Esophagus (tissue), 2 donors: Measurements from ENCODE around the gene NUDT14. TPM values are rescaled to one million over a fixed set of nuclear protein-coding genes. Genes with fewer than 3 reads are reported as not detected.

ENCODE experiments used
- H3K27ac ChIP-seq, 2 donors: one replicate each; pipeline ENCODE4 v1.5.1; 2013; ENCODE audit warnings: low read depth in 2 of 2, mild to moderate bottlenecking in 2 of 2, inconsistent platforms in 1 of 2, low read length in 1 of 2, moderate library complexity in 1 of 2
- H3K27me3 ChIP-seq, 2 donors: one replicate each; pipeline ENCODE4 v1.6.1; 2013; ENCODE audit warnings: low read length in 2 of 2, control low read depth in 1 of 2, mild to moderate bottlenecking in 1 of 2; ENCODE audit not compliant: insufficient read depth in 2 of 2, control insufficient read depth in 1 of 2
- H3K36me3 ChIP-seq, 2 donors: one replicate each; pipeline ENCODE4 v1.6.1; 2013; ENCODE audit warnings: low read length in 1 of 2; ENCODE audit not compliant: control insufficient read depth in 2 of 2, insufficient read depth in 2 of 2
- H3K4me1 ChIP-seq, 2 donors: one replicate each; pipeline ENCODE4 v1.6.1; 2013; ENCODE audit warnings: low read length in 1 of 2; ENCODE audit not compliant: control insufficient read depth in 2 of 2, insufficient read depth in 2 of 2
- H3K4me3 ChIP-seq, 2 donors: one replicate each; pipeline ENCODE4 v1.5.1; 2013; ENCODE audit warnings: low read length in 2 of 2, mild to moderate bottlenecking in 2 of 2, low read depth in 1 of 2, moderate library complexity in 1 of 2
- H3K9me3 ChIP-seq, 2 donors: one replicate each; pipeline ENCODE4 v1.6.1; 2013; ENCODE audit warnings: mild to moderate bottlenecking in 2 of 2, low read depth in 1 of 2, low read length in 1 of 2, moderate library complexity in 1 of 2; ENCODE audit not compliant: control insufficient read depth in 2 of 2, insufficient read depth in 1 of 2
- WGBS, 2 donors: extraction: QIAGEN DNeasy Blood & Tissue Kit; methylation state at CpG; one replicate each; pipeline ENCODE4 v1.1.7; 2013; 5-methylcytosine and 5-hydroxymethylcytosine counted together
- polyA plus RNA-seq, 2 donors: library from polyadenylated mRNA; stranded (reverse); fragments of 200-250 nt; gene quantifications; one replicate each; pipeline ENCODE4 v1.2.3, GENCODE V29; 2013
- donor health status: healthy with polysubstance abuse.
- donor health status: Bipolar disorder and iron deficiency.

The NUDT14 gene
- polyA plus RNA-seq, 2 donors, result 16.1 to 25.5 TPM

DNA sequence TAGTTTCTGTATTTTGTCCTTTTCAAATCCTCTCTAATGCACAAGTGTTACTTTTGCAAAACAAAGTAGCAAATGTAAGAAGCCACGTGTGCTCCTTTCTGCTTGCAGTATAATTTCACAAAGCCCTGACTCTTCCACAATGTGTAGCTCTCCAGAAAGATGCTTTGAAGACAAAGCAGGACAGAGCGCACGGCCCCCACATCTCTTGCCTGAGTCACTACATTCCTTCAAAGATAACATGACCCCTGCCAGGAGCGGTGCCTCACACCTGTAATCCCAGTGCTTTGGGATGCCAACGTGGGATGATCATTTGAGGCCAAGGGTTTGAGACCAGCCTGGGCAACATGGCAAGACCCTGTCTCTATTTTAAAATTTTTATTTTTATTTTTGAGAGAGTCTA lies 53.1 kb downstream of the NUDT14 start:
- Histone ChIP-seq H3K4me1 (no peaks in the 10 kb centered on the region), H3K4me3 (no peak overlapping the region), H3K36me3 (no peaks in the 10 kb centered on the region), H3K27ac (no peak overlapping the region), H3K9me3 (no peaks in the 10 kb centered on the region), H3K27me3 (no peaks in the 10 kb centered on the region)
- 58 to 64% methylated on average over 5 of the region's 5 CpGs for WGBS, 2 donors

DNA sequence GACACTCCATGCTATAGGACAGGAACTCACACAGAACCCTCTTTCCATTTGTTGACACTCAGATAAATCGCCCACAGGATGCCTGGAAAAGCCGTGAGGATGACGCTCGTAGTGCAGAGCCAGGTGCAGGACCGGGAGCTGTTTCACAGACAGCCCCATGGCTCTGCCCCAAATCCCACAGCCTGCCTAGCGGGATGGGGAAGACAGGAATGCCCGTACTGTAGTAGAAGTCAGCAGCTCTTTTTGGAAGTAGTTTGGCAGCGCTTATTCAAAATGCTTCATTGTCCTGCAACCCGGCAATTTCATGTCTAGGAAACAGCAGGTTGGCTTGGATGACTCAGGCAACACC lies 54.2 kb downstream of the NUDT14 start:
- Histone ChIP-seq H3K9me3 (peaks cover 0 to 3% of the 10 kb centered on the region in 2 donors), H3K27ac (no peak overlapping the region), H3K36me3 (no peaks in the 10 kb centered on the region), H3K4me1 (no peaks in the 10 kb centered on the region), H3K4me3 (no peak overlapping the region), H3K27me3 (no peaks in the 10 kb centered on the region)
- 36 to 38% methylated on average over 9 of the region's 9 CpGs for WGBS, 2 donors

DNA sequence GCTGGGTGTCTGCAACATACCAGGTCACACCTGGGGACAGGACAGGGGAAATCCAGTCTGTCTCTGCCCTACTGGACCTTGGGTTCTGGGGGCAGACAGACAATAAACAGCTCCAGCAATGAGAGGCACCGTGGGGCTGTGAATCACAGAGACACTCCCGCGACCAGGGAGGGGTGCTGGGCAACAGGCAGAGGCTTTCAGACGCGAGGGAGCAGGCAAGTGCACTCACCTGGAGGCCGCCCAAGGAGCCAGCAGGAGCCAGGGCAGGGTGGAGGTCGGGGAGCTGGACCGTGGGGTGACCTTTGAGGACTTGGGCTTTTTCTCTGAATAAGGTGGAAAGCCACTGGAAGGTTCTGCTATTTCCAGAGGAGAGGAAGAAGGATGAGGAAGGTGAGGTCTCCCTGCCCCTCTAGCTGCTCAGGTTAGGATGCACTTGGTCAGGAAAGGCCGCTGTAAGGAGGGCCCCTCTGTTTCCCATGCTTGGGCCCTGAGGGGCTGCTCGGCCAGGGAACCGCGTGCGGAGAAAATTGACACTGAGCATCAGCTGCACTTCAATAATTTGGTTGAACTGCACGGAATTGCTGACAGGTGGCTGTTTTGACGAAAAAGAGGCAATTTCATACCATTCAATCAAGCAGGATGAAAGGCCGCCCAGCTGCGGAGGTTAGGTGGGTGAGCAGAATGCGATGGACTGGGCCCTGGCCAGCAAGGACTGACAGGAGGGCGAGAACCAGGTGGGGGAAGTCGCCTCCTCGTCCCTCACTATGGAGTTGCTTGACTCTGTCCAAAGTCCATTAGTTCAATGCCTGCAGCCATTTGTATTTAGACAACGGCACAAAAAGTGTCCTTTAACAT lies 54.8 kb downstream of the NUDT14 start:
- Histone ChIP-seq H3K4me3 (no peak overlapping the region), H3K9me3 (peaks cover 0 to 8% of the 10 kb centered on the region in 2 donors), H3K36me3 (no peaks in the 10 kb centered on the region), H3K27me3 (no peaks in the 10 kb centered on the region), H3K27ac (no peak overlapping the region), H3K4me1 (no peaks in the 10 kb centered on the region)
- 53 to 56% methylated on average over 22 of the region's 22 CpGs for WGBS, 2 donors

DNA sequence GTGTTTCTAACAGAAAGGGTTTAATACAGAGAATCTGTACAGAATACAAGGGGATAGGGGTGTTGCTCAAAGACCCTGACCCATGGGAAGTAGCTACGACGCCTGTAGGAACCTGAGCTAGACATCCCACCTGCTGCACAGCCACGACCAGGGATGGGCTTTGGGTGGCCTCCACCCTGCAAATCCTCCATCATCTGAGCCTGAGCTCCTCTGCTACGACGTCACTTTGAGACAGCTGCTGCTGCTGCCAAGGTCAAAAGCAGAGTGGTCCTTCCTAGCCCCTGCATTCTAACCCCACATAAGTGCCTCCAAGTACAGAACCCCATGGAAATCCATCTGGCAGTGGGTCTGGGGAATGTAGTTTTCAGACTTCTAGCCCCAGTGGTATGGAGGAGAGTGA lies 56.3 kb downstream of the NUDT14 start:
- 61 to 71% methylated on average over 5 of the region's 5 CpGs for WGBS, 2 donors
- H3K4me1 ChIP-seq, result peaks cover under 1% of the 10 kb centered on the region in 2 donors
- no peaks in the 10 kb centered on the region for H3K36me3 ChIP-seq

DNA sequence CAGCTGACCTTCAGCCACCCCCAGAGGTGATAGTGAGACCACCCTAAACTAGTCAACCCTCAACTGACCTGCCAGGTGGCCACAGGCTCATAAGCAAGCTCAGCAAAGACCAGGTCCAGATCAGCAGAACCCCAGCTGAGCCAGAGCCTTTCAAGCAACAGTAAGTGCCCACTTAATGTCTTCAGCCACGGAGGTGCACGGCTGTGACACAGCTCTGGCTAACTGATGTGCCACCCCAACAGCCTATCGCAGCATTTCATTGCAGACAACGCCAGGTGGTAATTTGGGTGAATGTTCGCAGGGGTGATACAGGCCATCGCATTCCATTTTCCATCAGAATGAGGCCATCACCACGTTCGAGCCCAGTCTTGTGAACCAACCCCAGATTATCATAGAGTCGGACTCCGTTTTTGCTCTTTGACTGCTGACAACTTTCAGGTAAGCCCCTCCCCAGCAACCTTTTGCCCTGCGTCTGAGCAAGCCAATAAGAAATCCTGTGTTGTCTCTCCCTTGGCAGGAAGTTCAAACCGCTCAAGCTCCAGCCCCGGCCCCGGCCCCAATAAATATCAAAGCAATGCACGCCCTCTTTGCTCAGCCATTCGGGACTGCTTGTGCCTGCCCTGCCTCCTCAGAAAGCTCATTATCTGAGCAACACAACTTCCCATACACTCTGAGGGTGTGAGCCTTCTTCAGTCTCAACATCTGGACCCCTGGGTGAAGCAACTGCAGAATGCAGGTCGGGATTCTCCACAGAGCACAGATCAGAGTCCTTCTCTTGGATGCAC lies 56.9 kb downstream of the NUDT14 start:
- Histone ChIP-seq H3K9me3 (peaks cover 0 to 11% of the 10 kb centered on the region in 2 donors), H3K4me1 (peaks cover 5% of the 10 kb centered on the region in 2 donors), H3K4me3 (no peak overlapping the region), H3K27ac (no peak overlapping the region), H3K36me3 (no peaks in the 10 kb centered on the region), H3K27me3 (no peaks in the 10 kb centered on the region)
- WGBS, 2 donors, result 70 to 80% methylated on average over 17 of the region's 17 CpGs

More for the DNA sequence above, 56.3 kb downstream of the NUDT14 start:
- peaks cover 0 to 11% of the 10 kb centered on the region in 2 donors for H3K9me3 ChIP-seq
- H3K27me3 ChIP-seq, result no peaks in the 10 kb centered on the region
- no peak overlapping the region for H3K4me3 ChIP-seq
- H3K27ac ChIP-seq, result no peak overlapping the region

DNA sequence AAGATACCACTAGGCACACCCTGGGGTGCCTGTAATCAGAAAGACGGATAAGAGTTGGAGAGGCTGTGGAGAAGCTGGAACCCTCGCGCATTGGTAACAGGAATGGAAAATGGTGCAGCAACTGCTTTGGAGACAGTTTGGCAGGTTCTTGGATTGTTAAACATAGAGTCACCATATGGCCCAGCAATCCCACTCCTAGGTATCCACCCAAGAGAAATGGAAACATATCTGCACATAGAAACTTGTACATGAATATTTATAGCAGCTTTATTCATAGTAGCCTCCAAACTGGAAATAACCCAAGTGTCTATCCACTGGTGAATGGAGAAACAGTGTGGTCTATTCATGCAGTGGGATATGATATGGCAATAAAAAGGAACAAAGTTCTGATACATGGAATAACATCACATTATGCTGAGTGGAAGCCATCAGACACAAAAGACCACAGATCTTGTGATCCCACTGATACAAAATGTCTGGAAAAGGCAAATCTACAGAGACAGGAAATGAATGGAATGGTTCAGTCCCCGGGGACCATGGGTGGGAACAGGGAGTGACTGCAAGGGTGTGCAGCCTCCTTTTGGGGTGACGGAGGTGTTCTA lies 57.9 kb downstream of the NUDT14 start:
- H3K9me3 ChIP-seq, result peaks cover 0 to 11% of the 10 kb centered on the region in 2 donors
- H3K27ac ChIP-seq, result no peak overlapping the region
- H3K4me3 ChIP-seq, result no peak overlapping the region
- 89 to 90% methylated on average over 5 of the region's 5 CpGs for WGBS, 2 donors
- H3K27me3 ChIP-seq, result no peaks in the 10 kb centered on the region
- H3K36me3 ChIP-seq, result no peaks in the 10 kb centered on the region
- H3K4me1 ChIP-seq, result peaks cover 5 to 9% of the 10 kb centered on the region in 2 donors

Other genes starting within 250 kb of the NUDT14 start
- 100 to 1,000 TPM in 1 of 2 donors, 10 to 100 TPM in 1; 67.4 to 104 TPM for gene AHNAK2, start 202.9 kb downstream of the NUDT14 start, polyA plus RNA-seq
- gene CLBA1, start 195.5 kb downstream of the NUDT14 start, polyA plus RNA-seq, result 1 to 10 TPM; 6.5 to 8.3 TPM
- gene CDCA4, start 160.2 kb downstream of the NUDT14 start, polyA plus RNA-seq, result 10 to 100 TPM; 23.5 to 24.7 TPM
- gene GPR132, start 115.9 kb downstream of the NUDT14 start, polyA plus RNA-seq, result under 1 TPM; 0.42 to 0.47 TPM
- gene JAG2, start 12.5 kb downstream of the NUDT14 start, polyA plus RNA-seq, result 10 to 100 TPM; 18.7 to 32.4 TPM
- gene BTBD6, start 67.2 kb upstream of the NUDT14 start, polyA plus RNA-seq, result 10 to 100 TPM; 47.5 to 49.8 TPM
- 10 to 100 TPM; 11.1 to 30.2 TPM for gene BRF1, start 119.7 kb upstream of the NUDT14 start, polyA plus RNA-seq
- gene PACS2, start 133.4 kb upstream of the NUDT14 start, polyA plus RNA-seq, result 10 to 100 TPM; 17.8 to 39.2 TPM
- under 1 TPM; 0.06 to 0.14 TPM for gene TEX22, start 217.2 kb upstream of the NUDT14 start, polyA plus RNA-seq
- 10 to 100 TPM; 37.4 to 70.4 TPM for gene MTA1, start 238.5 kb upstream of the NUDT14 start, polyA plus RNA-seq